ENCODE measurements around the gene SPINK7. TPM values are rescaled to one million over a fixed set of nuclear protein-coding genes. Genes with fewer than 3 reads are reported as not detected.

SPINK7 gene
- total RNA-seq, 1 donor from 2014 or later: not detected

Other genes with a start within 250 kb of the SPINK7 start
- not detected in 2 replicates for gene SPINK5, start 248.4 kb upstream of the SPINK7 start, total RNA-seq
- not detected in 2 replicates for gene SPINK14, start 143.9 kb upstream of the SPINK7 start, total RNA-seq
- not detected in 2 replicates for gene SPINK6, start 109.4 kb upstream of the SPINK7 start, total RNA-seq
- not detected in 2 replicates for gene MARCOL, start 73.9 kb upstream of the SPINK7 start, total RNA-seq
- gene SPINK13, start 43.6 kb upstream of the SPINK7 start, total RNA-seq: not detected in 2 replicates
- gene SPINK9, start 23.1 kb downstream of the SPINK7 start, total RNA-seq: not detected in 2 replicates
- 55.2 and 68.9 TPM in 2 replicates for gene FBXO38, start 71.5 kb downstream of the SPINK7 start, total RNA-seq

All from activated T-helper 2 cell treated with anti-CD3 and anti-CD28 coated beads, Interferon-gamma antibody, Interleukin-2, Interleukin-4, amounts not matched to agents 10 μg/mL and 5 μg/mL and 100 μg/mL, durations not matched to agents 14 hours and 24 hours and 36 hours (primary cell).